NCI-H1436 treated with DMSO at 0.1 percent for 48 hours (cell line): ENCODE data around the gene AUNIP.
"Not testable (repeated sequence)": the region's sequence is repeated elsewhere in the genome, so short reads cannot be mapped to it uniquely, and the experiment has no call there.

Experiments used
- DNase-seq: peaks from one replicate; lab custom pipeline; 2025; lab: John Stamatoyannopoulos, UW

AUNIP gene

DNA sequence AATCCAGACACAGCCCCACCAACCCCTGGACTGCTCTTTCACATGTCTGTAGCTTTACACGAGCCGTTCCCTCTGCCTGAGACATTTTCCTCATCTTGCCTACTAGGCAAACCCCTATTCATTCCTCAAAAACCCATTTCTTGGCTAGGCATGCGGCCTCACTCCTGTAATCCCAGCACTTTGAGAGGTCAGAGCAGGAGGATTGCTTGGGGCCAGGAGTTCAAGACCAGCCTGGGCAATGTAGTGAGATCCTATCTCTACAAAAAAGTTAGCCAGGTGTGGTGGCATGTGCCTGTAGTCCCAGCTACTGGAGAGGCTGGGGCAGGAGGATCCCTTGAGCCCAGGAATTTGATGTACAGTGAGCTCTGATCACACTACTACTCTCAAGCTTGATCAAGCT is 5.2 kb upstream of the AUNIP start:
- DNase-seq = no peak

- no peak for DNase-seq
Observed at GRCh38 chr1:25863486-25864262, 4.4 kb upstream of the AUNIP start.

DNA sequence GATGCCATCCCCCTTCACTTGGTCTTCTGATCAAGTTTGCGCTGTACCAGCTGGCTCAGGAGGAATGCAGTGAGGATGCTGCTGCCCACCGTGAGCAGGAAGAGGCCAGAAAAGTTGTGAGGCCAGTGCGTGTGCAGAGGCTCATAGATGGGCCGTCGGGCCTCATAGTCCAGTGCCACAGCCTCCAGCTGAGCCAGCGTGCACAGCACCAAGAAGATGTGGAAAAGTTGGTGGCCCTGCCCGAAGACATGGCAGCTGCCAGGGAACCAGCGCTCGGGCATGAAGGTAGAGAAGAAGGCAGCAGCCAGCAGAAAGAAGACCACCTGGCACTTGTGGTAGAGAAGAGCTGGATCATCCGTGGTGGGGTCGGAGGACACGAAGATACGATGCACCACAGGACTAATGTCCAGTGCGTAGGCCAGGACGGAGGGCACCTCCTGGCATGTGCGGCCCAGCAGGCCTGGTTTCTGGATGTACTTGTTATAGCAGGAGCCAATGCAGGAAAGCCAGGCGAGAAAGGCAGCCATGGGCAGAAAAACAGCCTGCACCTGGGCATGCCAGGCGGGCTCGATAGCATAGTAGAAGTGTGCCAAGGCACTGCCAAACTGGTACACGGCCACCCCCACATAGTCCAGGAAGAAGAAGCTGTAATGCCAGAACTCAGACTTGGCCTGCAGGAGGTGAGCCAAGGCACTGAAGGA is 3.7 kb upstream of the AUNIP start:
- DNase-seq = no peak

GRCh38 chr1:25861316-25862286 is 2.3 kb upstream of the AUNIP start:
- DNase-seq = no peak

DNA sequence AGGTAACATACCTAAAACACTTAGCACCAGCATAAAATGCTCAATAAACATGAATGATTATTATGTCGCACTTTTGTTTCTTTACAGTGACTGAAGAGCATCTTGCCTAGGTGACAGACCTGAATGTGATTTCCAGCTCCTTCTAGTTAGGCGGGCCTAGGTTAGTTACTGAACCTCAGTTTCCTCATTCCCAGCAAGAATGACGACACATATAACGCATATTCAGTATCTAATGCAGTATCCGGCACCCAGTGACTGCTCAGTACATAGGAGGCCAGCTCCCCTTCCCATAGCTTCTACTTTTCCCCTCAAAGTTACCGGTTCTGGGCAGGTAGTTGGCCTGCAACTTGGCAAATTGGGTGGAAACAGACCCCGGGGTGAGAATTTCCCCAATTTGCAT is 763 bp downstream of the AUNIP start:
- no peak for DNase-seq

DNA sequence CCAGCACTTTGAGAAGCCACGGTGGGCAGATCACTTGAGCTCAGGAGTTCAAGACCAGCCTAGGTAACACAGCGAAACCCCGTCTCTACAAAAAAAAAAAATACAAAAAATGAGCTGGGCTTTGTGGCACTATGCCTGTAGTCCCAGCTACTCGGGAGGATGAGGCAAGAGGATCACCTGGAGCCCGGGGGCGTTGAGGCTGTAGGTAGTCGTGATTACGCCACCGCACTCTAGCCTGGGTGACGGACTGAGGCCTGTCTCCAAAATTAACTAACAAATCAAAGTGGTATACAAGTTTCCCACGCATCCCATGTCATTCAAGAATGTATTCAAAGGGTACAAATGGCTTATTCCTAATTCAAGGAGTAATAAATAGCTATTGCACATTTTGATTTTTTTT is 2.4 kb downstream of the AUNIP start:
- DNase-seq = no peak

DNA sequence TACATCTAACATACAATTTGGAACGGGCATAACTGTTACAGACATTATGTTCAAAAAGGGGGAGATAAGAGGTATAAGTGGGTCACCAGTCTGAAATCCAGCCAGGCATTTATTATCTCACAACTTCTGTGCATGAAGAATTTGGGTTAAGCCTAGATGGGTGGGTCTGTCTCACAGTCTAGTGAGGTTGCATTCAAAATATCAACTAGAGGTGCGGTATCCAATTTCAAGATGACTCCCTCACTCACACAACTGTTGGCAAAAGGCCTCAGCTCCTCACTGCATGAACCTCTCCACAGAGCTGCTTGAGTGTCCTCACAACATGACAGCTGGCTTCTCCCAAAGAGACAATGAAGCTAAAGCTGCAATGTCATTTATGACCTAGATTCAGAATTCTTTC is 4.7 kb downstream of the AUNIP start:
- DNase-seq = no peak

DNA sequence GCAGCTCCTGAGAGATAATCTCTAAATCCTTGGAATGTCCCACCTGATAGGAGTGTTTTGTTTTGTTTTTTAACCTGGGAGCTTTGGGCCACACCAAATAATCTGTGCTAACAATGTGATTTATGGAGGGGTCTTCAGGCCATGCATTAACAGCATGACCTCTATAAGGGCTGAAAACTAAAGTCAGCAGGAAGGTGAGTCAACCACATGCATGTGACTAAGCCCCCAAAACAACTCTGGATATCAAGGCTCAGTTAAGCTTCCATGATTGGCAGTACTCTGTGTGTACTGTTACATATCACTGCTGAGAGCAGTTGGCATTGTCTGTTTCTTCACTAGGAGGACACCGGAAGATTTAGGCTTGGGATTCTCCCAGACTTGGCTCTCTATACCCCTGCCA is 10.7 kb downstream of the AUNIP start:
- no peak for DNase-seq

GRCh38 chr1:25847929-25848328 is 11.3 kb downstream of the AUNIP start:
- DNase-seq = no peak

GRCh38 chr1:25845664-25846063 is 13.6 kb downstream of the AUNIP start:
- DNase-seq = no peak

DNA sequence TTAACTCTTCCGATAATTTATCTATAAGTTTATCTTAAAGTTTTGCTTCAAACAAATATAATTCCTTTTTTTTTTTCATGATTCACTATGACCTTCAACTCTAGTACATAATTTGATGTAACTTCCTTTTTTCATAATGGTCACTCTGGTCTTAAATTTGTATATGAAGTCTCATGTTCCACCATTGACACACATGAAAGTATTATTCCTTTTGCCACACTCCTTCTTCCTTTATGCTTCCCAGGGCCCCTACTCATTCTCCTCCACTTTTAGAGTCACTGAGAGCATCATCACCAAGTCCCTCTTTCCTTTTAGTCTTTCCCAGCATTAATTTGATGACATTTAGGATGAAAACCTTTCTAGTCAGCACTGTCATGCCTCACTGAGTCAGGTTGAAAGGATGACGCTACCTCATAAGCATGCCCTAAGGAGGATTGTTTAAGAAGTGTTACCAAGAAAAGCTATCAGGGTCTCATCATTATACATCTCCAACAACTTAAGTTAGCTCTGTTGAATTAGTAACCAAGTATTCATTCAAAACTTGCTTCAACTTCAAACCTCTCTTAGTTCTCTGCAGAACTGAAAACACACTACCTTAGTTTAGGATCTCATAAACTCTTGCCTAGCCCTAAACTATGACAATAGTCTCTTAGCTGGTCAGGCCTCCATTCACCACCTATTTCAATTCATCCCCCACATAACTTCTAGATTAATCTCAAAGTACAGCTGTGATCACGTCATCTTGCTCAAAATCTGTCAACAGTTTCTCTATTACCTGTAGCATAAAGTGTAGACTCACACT is 14.5 kb downstream of the AUNIP start:
- DNase-seq = no peak

GRCh38 chr1:25843483-25843882 is 15.8 kb downstream of the AUNIP start:
- DNase-seq = no peak

- DNase-seq = not testable (repeated sequence)
Observed at GRCh38 chr1:25839808-25840207, 19.4 kb downstream of the AUNIP start.

DNA sequence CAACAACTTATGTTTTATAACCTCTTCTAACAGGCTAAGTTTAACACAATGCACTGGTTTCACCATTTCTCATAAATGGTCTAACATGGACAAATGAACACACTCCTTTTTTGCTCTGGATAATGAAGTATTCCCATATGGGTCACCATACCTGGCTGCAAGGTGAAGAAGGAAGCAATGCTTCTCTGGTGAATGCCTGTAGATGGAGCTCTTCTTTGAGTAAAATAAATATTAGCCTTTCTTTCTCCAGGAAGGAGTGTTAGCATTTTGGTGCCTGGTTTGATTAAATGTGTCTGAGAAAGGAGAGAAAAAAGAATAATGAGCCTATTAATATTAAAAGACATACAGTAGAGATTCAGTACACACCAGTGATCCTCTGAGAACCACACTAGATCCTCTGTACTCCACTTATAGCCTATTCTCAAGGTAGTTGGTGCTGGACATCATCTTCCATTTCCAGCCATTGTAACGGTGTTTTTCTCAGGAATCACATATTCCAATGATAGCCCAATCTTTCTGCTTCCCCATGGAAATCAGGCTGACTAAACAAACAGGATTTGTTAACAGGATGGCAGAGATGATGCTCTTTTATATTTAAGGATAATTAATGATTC is 21.9 kb downstream of the AUNIP start:
- DNase-seq = no peak

GRCh38 chr1:25836695-25837094 is 22.6 kb downstream of the AUNIP start:
- no peak for DNase-seq

DNA sequence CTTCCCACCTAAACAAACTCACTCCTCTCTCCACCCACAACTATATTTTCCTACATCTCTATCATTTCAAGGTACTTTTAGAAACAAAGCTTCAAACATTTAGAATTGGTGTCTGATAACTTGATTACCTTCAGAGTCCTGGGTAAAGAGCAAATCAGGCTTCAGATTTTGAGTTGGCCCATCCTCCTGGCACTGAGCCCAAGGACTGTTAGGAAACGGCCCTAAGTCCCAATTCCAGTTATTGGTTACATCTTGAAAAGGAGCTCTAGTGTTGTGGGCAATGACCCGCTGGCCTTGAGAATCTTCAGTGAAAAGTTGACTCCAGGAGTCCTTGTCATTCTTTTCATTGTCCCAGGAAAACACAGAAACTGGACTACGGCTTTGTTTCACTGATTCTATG is 24.4 kb downstream of the AUNIP start:
- DNase-seq = no peak

DNA sequence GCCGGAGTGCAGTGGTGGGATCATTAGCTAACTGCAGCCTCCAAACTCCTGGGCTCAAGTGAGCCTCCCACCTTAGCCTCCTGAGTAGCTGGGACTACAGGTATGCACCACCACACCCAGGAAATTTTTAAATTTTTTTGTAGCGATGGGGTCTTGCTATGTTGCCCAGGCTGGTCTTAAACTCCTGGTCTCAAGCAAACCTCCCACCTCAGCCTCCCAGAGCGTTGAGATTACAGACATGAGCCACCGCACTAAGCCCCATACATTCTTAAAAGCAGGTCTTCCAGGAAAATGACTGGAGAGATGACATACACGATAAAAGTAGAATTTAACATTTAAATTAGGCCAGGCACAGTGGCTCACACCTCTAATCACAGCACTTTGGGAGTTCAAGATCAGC is 26.1 kb downstream of the AUNIP start:
- DNase-seq = no peak

- DNase-seq = no peak
Observed at GRCh38 chr1:25832336-25833037, 26.8 kb downstream of the AUNIP start.

GRCh38 chr1:25831569-25832196 is 27.6 kb downstream of the AUNIP start:
- DNase-seq = no peak

DNA sequence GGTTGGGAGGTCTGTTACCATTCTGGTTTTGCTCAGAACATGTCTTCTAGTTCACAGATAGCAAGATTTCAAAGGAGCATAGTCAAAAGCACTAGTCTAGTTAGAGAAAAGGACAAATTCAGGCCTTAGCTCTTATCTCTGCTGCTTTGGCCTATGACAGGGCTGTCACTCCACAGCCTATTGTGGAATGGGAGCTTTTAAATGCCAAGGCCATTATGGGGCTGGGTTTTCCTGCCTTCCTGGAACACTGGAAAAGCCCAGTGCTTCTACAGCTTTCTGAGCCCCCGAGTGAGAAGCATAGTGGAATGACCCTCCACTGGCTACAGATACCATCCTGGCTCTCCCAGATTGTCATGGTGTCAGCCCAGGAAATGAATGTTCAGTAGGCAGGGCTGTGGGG is 30.2 kb downstream of the AUNIP start:
- DNase-seq = no peak
